SK-N-SH (cell line): ENCODE measurements around the gene PCSK5. TPM values are rescaled to one million over a fixed set of nuclear protein-coding genes. Genes with fewer than 3 reads are reported as not detected.

Source experiments
- CTCF ChIA-PET: fragments of 300-600, 350-600 bp; formaldehyde crosslinking; extraction: SDS; loops from one replicate; lab custom pipeline; 2021; lab: Yijun Ruan, JAX
- POLR2A ChIA-PET: fragments of 350-600 bp; sonication (Branson Sonifier 250); formaldehyde crosslinking; extraction: SDS; loops from one replicate; lab custom pipeline; 2020; ENCODE audit warnings: antibody characterized with exemption, inconsistent platforms; lab: Yijun Ruan, JAX
- DNase-seq: peaks from one replicate; pipeline ENCODE4 v3.0.0; 2012
- H2AFZ ChIP-seq: fragments of 200-600 bp; sonication (generic); 2 replicates; pipeline ENCODE4 v1.8.1; 2016; ENCODE audit warnings: antibody characterized with exemption, mild to moderate bottlenecking, low read depth
- H3F3A ChIP-seq: fragments of 200-600 bp; sonication (generic); replicated peaks from 2 replicates; pipeline ENCODE3; 2016; ENCODE audit warnings: antibody characterized with exemption, mild to moderate bottlenecking; ENCODE audit not compliant: insufficient read depth
- H3K27ac ChIP-seq, 2 experiments: fragments of 200-500 bp in 1 of 2; fragments of 200-600 bp in 1 of 2; sonication (Bioruptor generic) in 1 of 2; sonication (generic), shearing (Covaris generic) in 1 of 2; 2 replicates each; pipeline versions ENCODE4 v1.5.1 to v1.6.1; 2014 to 2016; ENCODE audit warnings: low read depth in 2 of 2, inconsistent platforms in 1 of 2, low read length in 1 of 2, mild to moderate bottlenecking in 1 of 2, mixed read lengths in 1 of 2
- H3K27me3 ChIP-seq: fragments of 200-600 bp; sonication (generic), shearing (Covaris generic); 2 replicates; pipeline ENCODE4 v1.6.1; 2016; ENCODE audit warnings: mixed run types; ENCODE audit not compliant: insufficient read depth
- H3K36me3 ChIP-seq, 2 experiments: fragments of 200-500 bp in 1 of 2; fragments of 200-600 bp in 1 of 2; sonication (Bioruptor generic) in 1 of 2; sonication (generic) in 1 of 2; replicated peaks in 1 of 2; 2 replicates each; pipeline versions ENCODE3 to v1.5.1; 2014 to 2016; ENCODE audit warnings: low read length in 1 of 2, mild to moderate bottlenecking in 1 of 2; ENCODE audit not compliant: insufficient read depth in 2 of 2, control insufficient read depth in 1 of 2
- H3K4me1 ChIP-seq, 2 experiments: fragments of 200-500 bp in 1 of 2; fragments of 200-600 bp in 1 of 2; sonication (Bioruptor generic) in 1 of 2; sonication (generic), shearing (Covaris generic) in 1 of 2; 2 replicates each; pipeline versions ENCODE4 v1.5.1 to v1.6.1; 2014 to 2016; ENCODE audit warnings: low read depth in 1 of 2, low read length in 1 of 2, mixed run types in 1 of 2; ENCODE audit not compliant: insufficient read depth in 2 of 2, control insufficient read depth in 1 of 2
- H3K4me2 ChIP-seq: fragments of 200-600 bp; sonication (generic), shearing (Covaris generic); 2 replicates; pipeline ENCODE4 v1.6.1; 2017; ENCODE audit warnings: mixed run types
- H3K4me3 ChIP-seq, 2 experiments: fragments of 200-500 bp in 1 of 2; fragments of 200-600 bp in 1 of 2; sonication (Bioruptor generic) in 1 of 2; sonication (generic), shearing (Covaris generic) in 1 of 2; 2 replicates each; pipeline versions ENCODE4 v1.5.1 to v1.8.1; 2014 to 2016; ENCODE audit warnings: low read depth in 2 of 2, inconsistent platforms in 1 of 2, low read length in 1 of 2, mild to moderate bottlenecking in 1 of 2, mixed read lengths in 1 of 2, moderate library complexity in 1 of 2
- H3K79me2 ChIP-seq: fragments of 200-600 bp; sonication (generic); 2 replicates; pipeline ENCODE4 v1.8.1; 2017; ENCODE audit warnings: mild to moderate bottlenecking; ENCODE audit not compliant: insufficient read depth
- H3K9ac ChIP-seq: fragments of 200-600 bp; sonication (generic); 2 replicates; pipeline ENCODE4 v1.6.1; 2017; ENCODE audit warnings: mixed run types
- H3K9me2 ChIP-seq: fragments of 200-600 bp; sonication (generic); 2 replicates; pipeline ENCODE4 v1.6.1; 2017; ENCODE audit warnings: mixed run types
- H3K9me3 ChIP-seq: fragments of 200-600 bp; sonication (generic); 2 replicates; pipeline ENCODE4 v1.6.1; 2017; ENCODE audit warnings: mixed run types, mild to moderate bottlenecking, moderate library complexity
- H4K20me1 ChIP-seq: fragments of 200-600 bp; sonication (generic); 2 replicates; pipeline ENCODE4 v1.6.1; 2017; ENCODE audit warnings: mild to moderate bottlenecking, mixed run types; ENCODE audit not compliant: insufficient read depth
- CHD2 ChIP-seq: fragments of 150-350 bp; IDR thresholded peaks from 2 replicates; pipeline ENCODE4 v1.6.1; 2018; ENCODE audit warnings: low read length; ENCODE audit not compliant: partially characterized antibody
- ELF1 ChIP-seq: IDR thresholded peaks from 2 replicates; pipeline ENCODE4 v1.4.0; 2012
- FOSL2 ChIP-seq: IDR thresholded peaks from 2 replicates; pipeline ENCODE4 v1.4.0; 2012; ENCODE audit warnings: low read depth, mild to moderate bottlenecking, moderate library complexity, borderline replicate concordance
- FOXJ3 ChIP-seq: sonication (generic); formaldehyde crosslinking; IDR thresholded peaks from 2 replicates; pipeline ENCODE4 v1.5.1; 2020; ENCODE audit warnings: mild to moderate bottlenecking, missing genetic modification reagents
- FOXM1 ChIP-seq: IDR thresholded peaks from 2 replicates; pipeline ENCODE4 v1.4.0; 2012; ENCODE audit warnings: low read depth, mild to moderate bottlenecking
- GABPA ChIP-seq: IDR thresholded peaks from 2 replicates; pipeline ENCODE4 v1.4.0; 2012; ENCODE audit warnings: low read depth, mild to moderate bottlenecking
- GATA2 ChIP-seq: sonication (generic); formaldehyde crosslinking; IDR thresholded peaks from 2 replicates; pipeline ENCODE4 v1.5.0; 2020; ENCODE audit warnings: mild to moderate bottlenecking, missing genetic modification reagents
- IRF3 ChIP-seq: fragments of 150-350 bp; IDR thresholded peaks from 2 replicates; pipeline ENCODE4 v1.6.1; 2016; ENCODE audit warnings: mild to moderate bottlenecking, low read depth, low read length
- MEF2A ChIP-seq: IDR thresholded peaks from 2 replicates; pipeline ENCODE4 v1.4.0; 2012; ENCODE audit warnings: low read depth, borderline replicate concordance
- MXI1 ChIP-seq: IDR thresholded peaks from 2 replicates; pipeline ENCODE4 v1.6.1; 2012; ENCODE audit warnings: mild to moderate bottlenecking, low read depth, low read length, improper control_type of control experiment
- NRF1 ChIP-seq: IDR thresholded peaks from 2 replicates; pipeline ENCODE4 v1.6.1; 2012; ENCODE audit warnings: low read depth, mild to moderate bottlenecking, low read length
- PBX3 ChIP-seq: IDR thresholded peaks from 2 replicates; pipeline ENCODE4; 2012
- POLR2AphosphoS5 ChIP-seq: IDR thresholded peaks from 2 replicates; pipeline ENCODE4 v1.6.1; 2012; ENCODE audit warnings: low read depth, low read length
- RCOR1 ChIP-seq: fragments of 150-350 bp; IDR thresholded peaks from 2 replicates; pipeline ENCODE4 v1.6.1; 2017; ENCODE audit warnings: antibody characterized with exemption, low read length
- REST ChIP-seq: IDR thresholded peaks from 2 replicates; pipeline ENCODE4 v1.6.1; 2012; ENCODE audit warnings: mild to moderate bottlenecking, low read depth, low read length, moderate library complexity
- RFX5 ChIP-seq: IDR thresholded peaks from 2 replicates; pipeline ENCODE4 v1.6.1; 2012; ENCODE audit warnings: mild to moderate bottlenecking, improper control_type of control experiment, low read length
- RXRA ChIP-seq: IDR thresholded peaks from 2 replicates; pipeline ENCODE4 v1.4.0; 2012; ENCODE audit warnings: low read depth, mild to moderate bottlenecking, borderline replicate concordance
- SMC3 ChIP-seq: IDR thresholded peaks from 2 replicates; pipeline ENCODE4 v1.6.1; 2012; ENCODE audit warnings: low read depth, low read length, improper control_type of control experiment
- TCF12 ChIP-seq: IDR thresholded peaks from 2 replicates; pipeline ENCODE4 v1.4.0; 2012
- YY1 ChIP-seq: IDR thresholded peaks from 2 replicates; pipeline ENCODE4 v1.4.0; 2012; ENCODE audit warnings: low read depth, mild to moderate bottlenecking
- ZBTB33 ChIP-seq: IDR thresholded peaks from 2 replicates; pipeline ENCODE4 v1.4.0; 2012; ENCODE audit warnings: low read depth, borderline replicate concordance
- whole genome bisulfite sequencing: methylation state at CpG from one replicate; pipeline ENCODE4 v1.1.6; 2017; ENCODE audit warnings: low lambda C conversion rate; 5-methylcytosine and 5-hydroxymethylcytosine counted together
- polyA plus RNA-seq, 3 experiments: library from polyadenylated mRNA; depleted of rRNA; stranded (reverse); fragments of >200 nt; gene quantifications; 2 replicates each; pipeline ENCODE4 v1.2.3, GENCODE V29; 2012

PCSK5 gene
- polyA plus RNA-seq, 1 of the 3 experiments (the other 2 are of a cell fraction): 0.08 TPM

GRCh38 chr9:76352026-76352620 is 461.6 kb downstream of the PCSK5 start:
- no peaks in the 10 kb centered on the region for H3K79me2 ChIP-seq
- no peak for TF ChIP-seq SMC3
- TF ChIP-seq FOXM1: no peak
- no peak for TF ChIP-seq MXI1
- no peak for TF ChIP-seq ELF1
- TF ChIP-seq RFX5: no peak
- no peak for TF ChIP-seq ZBTB33
- no peak for TF ChIP-seq FOSL2
- no peak for TF ChIP-seq GABPA
- TF ChIP-seq YY1: no peak
- TF ChIP-seq FOXJ3 (CRISPR knock-in tag): no peak
- TF ChIP-seq, all 33 proteins: peak for 0
- Histone ChIP-seq H3K27ac (no peak overlapping the region), H2AFZ (no peak overlapping the region), H3K4me1 (no peaks in the 10 kb centered on the region), H3K9ac (no peak overlapping the region), H3K4me3 (no peak overlapping the region), H3K36me3 (no peaks in the 10 kb centered on the region), H4K20me1 (no peaks in the 10 kb centered on the region), H3K27me3 (peaks cover 4% of the 10 kb centered on the region; the same call in 1 of the 2 replicates), H3K9me3 (no peaks in the 10 kb centered on the region), H3K9me2 (no peaks in the 10 kb centered on the region), H3F3A (no peaks in the 10 kb centered on the region), H3K4me2 (no peak overlapping the region)
- POLR2A ChIA-PET: no interaction called here
- CTCF ChIA-PET: no interaction called here
- no peak for DNase-seq
- WGBS: 5% methylated on average over 4 of the region's 4 CpGs

GRCh38 chr9:76353280-76353679 is 462.8 kb downstream of the PCSK5 start:
- Histone ChIP-seq H3K4me3 (no peak overlapping the region), H3K36me3 (no peaks in the 10 kb centered on the region), H3K9me3 (no peaks in the 10 kb centered on the region), H3K27me3 (peaks cover 4% of the 10 kb centered on the region; the same call in 1 of the 2 replicates), H3K4me2 (no peak overlapping the region)
- POLR2A ChIA-PET: no interaction called here
- TF ChIP-seq POLR2AphosphoS5: no peak
- no peak for TF ChIP-seq IRF3
- no peak for TF ChIP-seq GATA2 (CRISPR knock-in tag)
- no peak for TF ChIP-seq RCOR1
- TF ChIP-seq MEF2A: no peak
- TF ChIP-seq FOXJ3 (CRISPR knock-in tag): no peak
- TF ChIP-seq MXI1: no peak
- no peak for TF ChIP-seq RXRA
- no peak for TF ChIP-seq REST
- TF ChIP-seq YY1: no peak
- TF ChIP-seq NRF1: no peak
- no peak for TF ChIP-seq FOSL2
- no peak for TF ChIP-seq SMC3
- TF ChIP-seq CHD2: no peak
- TF ChIP-seq PBX3: no peak
- TF ChIP-seq ELF1: no peak
- TF ChIP-seq TCF12: no peak
- TF ChIP-seq, all 33 proteins: peak for 0
- no peak overlapping the region for H2AFZ ChIP-seq
- CTCF ChIA-PET: no interaction called here
- no peaks in the 10 kb centered on the region for H3K4me1 ChIP-seq
- H4K20me1 ChIP-seq: no peaks in the 10 kb centered on the region
- DNase-seq: no peak
- 19% methylated on average over 5 of the region's 5 CpGs for WGBS
- H3K79me2 ChIP-seq: no peaks in the 10 kb centered on the region
- no peaks in the 10 kb centered on the region for H3K9me2 ChIP-seq
- H3K9ac ChIP-seq: no peak overlapping the region
- H3F3A ChIP-seq: no peaks in the 10 kb centered on the region
- no peak overlapping the region for H3K27ac ChIP-seq
